SK-N-MC (cell line): ENCODE measurements around the gene AP3D1.
"Not testable (repeated sequence)": the region's sequence is repeated elsewhere in the genome, so short reads cannot be mapped to it uniquely, and the experiment has no call there.

Experiments used
- DNase-seq: peaks from one replicate; pipeline ENCODE4 v3.0.0-alpha.2; 2011; ENCODE audit warnings: low read depth, low spot score
- H3K27ac ChIP-seq: fragments of 200-600 bp; sonication (generic); 2 replicates; pipeline ENCODE4 v1.5.1; 2016; ENCODE audit warnings: mixed run types
- H3K36me3 ChIP-seq: fragments of 200-600 bp; sonication (generic); 2 replicates; pipeline ENCODE4 v1.6.1; 2017; ENCODE audit warnings: antibody characterized with exemption, low read length, mixed read lengths; ENCODE audit not compliant: insufficient read depth
- H3K4me3 ChIP-seq: fragments of 200-600 bp; sonication (generic); 2 replicates; pipeline ENCODE4 v1.5.1; 2016
- H3K9ac ChIP-seq: fragments of 200-600 bp; sonication (generic); 2 replicates; pipeline ENCODE4 v1.8.0; 2017; ENCODE audit warnings: mixed run types, mixed read lengths; ENCODE audit not compliant: insufficient read length
- H3K9me3 ChIP-seq: fragments of 200-600 bp; sonication (generic); 2 replicates; pipeline ENCODE4 v1.6.1; 2017; ENCODE audit warnings: low read depth, mild to moderate bottlenecking, antibody characterized with exemption, low read length, moderate library complexity, mixed read lengths
- EZH2 ChIP-seq: fragments of 200-600 bp; sonication (generic); IDR thresholded peaks from one replicate; pipeline ENCODE4 v1.6.1; 2017; ENCODE audit warnings: antibody characterized with exemption
- FOXP2 ChIP-seq: optimal IDR thresholded peaks from 2 replicates; pipeline ENCODE3; 2011; ENCODE audit warnings: mild to moderate bottlenecking, moderate library complexity; ENCODE audit not compliant: insufficient read depth; ENCODE audit errors: extremely low read length, control extremely low read depth
- POLR2AphosphoS5 ChIP-seq: IDR thresholded peaks from 2 replicates; pipeline ENCODE4 v1.6.1; 2012; ENCODE audit warnings: mild to moderate bottlenecking, low read depth, low read length, borderline replicate concordance

AP3D1 gene

DNA sequence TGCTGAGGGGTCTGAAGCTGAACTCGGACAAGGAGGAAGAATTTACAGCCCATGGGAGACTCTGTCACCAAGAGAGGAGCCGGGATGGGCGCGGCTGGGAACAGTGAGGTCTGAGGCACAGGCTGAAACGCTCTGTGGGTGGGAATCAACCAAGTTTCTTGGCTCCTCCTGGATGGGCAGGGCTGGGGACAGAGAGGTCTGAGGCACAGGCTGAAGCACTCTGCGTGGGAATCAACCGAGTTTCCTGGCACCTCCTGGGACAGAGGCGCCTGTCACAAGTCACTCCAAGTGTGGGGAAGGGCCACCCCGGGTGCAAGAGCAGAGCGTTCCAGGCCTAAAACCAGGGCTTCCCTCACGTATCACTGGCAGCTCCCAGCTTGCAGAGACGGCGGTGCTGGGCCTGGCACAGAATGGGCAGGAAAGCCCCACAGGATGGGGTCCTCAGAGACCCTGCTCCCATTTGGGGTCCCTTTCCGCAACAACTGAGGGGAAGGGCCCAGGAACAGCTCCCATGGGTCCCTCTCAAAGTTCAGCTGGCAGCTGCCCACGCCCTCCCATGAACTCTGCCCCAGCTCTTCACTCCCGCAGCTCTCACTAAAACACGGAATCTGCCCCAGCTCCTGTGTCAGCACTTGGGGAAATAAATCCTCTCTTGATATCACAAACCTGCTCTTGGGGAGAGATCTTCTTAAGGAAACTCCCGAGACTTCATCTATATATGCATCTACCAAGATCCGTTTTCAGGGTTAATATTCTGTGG is 18.5 kb downstream of the AP3D1 start:
- Histone ChIP-seq H3K9me3 (no peaks in the 10 kb centered on the region), H3K36me3 (peaks cover 15% of the 10 kb centered on the region)

DNA sequence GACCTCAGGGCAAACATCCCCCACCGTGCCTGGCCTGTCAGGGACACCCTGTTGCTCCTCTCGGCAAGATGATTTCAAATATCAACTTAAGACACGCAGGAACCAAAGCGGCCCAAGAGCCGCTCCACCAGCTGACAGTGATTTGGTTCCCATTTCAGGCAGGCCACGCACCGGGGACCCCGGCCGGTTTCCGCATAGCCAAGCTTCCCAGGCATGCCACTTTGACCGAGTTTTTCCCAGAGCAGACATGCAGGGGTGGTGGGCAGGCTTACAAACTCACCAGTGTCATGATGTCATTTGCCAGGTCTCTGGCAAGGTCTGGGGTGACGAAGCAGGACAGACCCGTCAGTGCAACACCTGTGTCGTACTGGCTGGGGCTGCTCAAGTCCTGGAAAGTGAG is 19.2 kb downstream of the AP3D1 start:
- no peak overlapping the region for H3K27ac ChIP-seq
- peaks cover 17% of the 10 kb centered on the region for H3K36me3 ChIP-seq
- H3K9ac ChIP-seq: no peak overlapping the region
- no peak for DNase-seq
- H3K4me3 ChIP-seq: no peak overlapping the region
- no peaks in the 10 kb centered on the region for H3K9me3 ChIP-seq
- no peak for TF ChIP-seq EZH2
- TF ChIP-seq POLR2AphosphoS5: no peak
- TF ChIP-seq FOXP2: no peak

More for the DNA sequence above, 18.5 kb downstream of the AP3D1 start:
- DNase-seq: no peak
- Histone ChIP-seq H3K9ac (no peak overlapping the region), H3K27ac (no peak overlapping the region), H3K4me3 (no peak overlapping the region)
- no peak for TF ChIP-seq POLR2AphosphoS5
- no peak for TF ChIP-seq EZH2
- no peak for TF ChIP-seq FOXP2

DNA sequence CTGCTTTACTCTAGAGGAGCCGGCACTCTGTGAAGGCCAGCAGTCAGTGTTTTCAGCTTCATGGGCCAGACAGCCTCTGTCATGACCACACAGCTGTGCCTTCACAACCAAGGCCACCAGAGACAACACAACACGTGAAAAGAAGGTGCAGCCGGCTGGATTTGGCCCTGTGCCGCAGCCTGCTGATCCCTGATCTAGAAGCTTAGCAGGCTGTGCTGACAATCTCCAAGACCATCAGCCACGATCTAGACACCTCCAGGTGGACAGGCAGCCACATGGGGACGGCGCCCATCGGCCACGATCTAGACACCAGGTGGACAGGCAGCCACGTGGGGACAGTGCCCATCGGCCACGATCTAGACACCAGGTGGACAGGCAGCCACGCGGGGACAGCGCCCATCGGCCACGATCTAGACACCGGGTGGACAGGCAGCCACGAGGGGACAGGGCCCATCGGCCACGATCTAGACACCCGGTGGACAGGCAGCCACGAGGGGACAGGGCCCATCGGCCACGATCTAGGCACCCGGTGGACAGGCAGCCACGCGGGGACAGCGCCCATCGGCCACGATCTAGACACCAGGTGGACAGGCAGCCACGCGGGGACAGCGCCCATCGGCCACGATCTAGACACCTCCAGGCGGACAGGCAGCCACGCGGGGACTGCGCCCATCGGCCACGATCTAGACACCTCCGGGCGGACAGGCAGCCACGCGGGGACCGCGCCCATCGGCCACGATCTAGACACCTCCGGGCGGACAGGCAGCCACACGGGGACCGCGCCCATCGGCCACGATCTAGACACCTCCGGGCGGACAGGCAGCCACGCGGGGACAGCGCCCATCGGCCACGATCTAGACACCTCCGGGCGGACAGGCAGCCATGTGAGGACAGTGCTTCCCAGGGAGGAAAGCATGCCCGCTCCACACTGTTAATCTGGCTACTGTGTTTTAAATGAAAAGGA is 20.1 kb downstream of the AP3D1 start:
- not testable (repeated sequence) for DNase-seq, H3K9me3 ChIP-seq, H3K27ac ChIP-seq, H3K9ac ChIP-seq, H3K4me3 ChIP-seq
- H3K36me3 ChIP-seq: peaks cover 19% of the 10 kb centered on the region

DNA sequence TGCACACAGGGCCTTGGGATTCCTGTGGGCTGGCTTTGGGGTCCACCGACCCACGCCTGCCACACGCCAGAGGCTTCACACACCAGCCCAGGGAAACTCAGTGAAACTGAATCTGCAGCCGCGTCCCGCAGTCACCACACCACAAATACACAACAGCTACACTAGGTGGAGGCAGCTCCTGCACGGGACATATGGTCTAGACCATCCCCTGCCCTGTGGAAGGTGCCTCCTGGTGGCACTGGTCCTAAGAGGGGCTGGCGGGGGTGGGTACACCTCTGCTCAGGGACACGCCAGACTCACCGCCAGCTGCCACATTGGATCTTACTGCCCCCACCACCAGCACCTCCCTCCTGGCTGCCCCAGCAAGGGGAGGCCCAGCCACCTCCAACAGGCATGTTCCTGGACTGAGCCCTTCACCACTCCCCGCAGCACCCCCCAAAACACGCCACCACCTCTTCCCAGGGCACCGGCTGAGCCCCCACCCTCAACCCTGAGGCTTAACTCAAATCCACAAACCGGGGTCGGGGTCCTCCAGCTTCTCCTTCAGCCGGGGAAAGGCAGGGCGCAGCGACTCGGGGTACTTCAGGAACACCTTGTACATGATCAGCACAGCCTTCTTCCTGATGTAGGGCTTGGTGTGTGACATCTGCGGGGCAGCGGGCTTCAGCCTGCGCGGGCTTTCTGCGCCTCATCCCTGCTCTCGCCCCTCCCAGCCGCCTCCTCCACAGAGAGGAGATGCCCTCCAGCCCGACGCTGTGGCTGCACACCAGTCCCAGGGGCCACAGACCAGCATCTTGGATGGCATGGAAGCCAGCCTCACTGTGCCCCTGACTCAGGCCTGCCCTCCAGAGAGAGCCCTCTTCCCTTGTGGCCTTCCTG is 21.2 kb downstream of the AP3D1 start:
- no peak for TF ChIP-seq FOXP2
- TF ChIP-seq POLR2AphosphoS5: no peak; the same call in 1 of the 2 replicates
- TF ChIP-seq EZH2: no peak
- no peak for DNase-seq
- Histone ChIP-seq H3K9me3 (no peaks in the 10 kb centered on the region), H3K4me3 (no peak overlapping the region), H3K9ac (no peak overlapping the region), H3K27ac (peak overlapping the region; percentile 73), H3K36me3 (peaks cover 23% of the 10 kb centered on the region; the same call in 1 of the 2 replicates)

DNA sequence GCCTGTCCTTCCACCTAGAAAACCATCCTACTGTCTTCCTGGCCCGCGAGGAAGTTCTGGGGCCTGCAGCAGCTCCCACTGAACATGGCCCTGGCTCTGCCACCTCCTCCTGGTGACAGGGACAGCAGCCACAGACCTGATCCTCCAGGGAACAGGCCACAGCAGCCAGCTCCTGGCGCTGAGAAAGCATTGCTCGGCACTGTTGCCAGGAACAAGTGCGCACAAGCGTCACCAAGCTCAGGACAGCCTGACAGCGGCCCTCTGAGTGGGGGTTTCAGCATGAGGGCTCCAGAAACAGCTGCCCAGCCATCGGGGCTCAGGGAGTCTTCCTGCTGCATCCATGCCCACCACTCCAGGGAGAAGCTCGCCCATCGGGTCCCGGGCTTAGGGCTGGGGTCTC is 21.9 kb downstream of the AP3D1 start:
- Histone ChIP-seq H3K9ac (no peak overlapping the region), H3K27ac (peak overlapping the region; percentile 73), H3K36me3 (peaks cover 23% of the 10 kb centered on the region; the same call in 1 of the 2 replicates), H3K9me3 (no peaks in the 10 kb centered on the region), H3K4me3 (no peak overlapping the region)
- TF ChIP-seq EZH2 (no peak), POLR2AphosphoS5 (no peak), FOXP2 (no peak)
- DNase-seq: no peak

DNA sequence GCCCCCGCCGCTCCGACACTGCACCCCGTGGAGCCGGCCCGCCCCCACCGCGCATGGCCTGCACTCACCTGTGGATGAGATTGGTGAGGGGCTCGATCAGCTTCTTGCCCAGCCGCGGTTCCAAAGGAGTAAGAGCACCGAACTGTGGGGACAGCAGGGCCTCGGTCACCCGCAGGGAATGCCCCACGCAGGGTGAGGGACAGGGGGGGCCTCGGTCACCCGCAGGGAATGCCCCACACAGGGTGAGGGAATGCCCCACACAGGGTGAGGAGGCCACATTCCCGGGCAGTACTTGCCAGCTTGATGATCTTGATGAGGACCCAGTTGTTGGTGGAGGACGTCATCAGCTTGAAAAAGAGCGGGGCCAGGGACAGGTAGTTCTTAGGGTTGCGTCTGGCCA is 22.3 kb downstream of the AP3D1 start:
- Histone ChIP-seq H3K4me3 (no peak overlapping the region), H3K9me3 (no peaks in the 10 kb centered on the region), H3K36me3 (peaks cover 26% of the 10 kb centered on the region; the same call in 1 of the 2 replicates), H3K27ac (peak overlapping the region; percentile 73), H3K9ac (no peak overlapping the region)
- TF ChIP-seq FOXP2: no peak
- DNase-seq: no peak

DNA sequence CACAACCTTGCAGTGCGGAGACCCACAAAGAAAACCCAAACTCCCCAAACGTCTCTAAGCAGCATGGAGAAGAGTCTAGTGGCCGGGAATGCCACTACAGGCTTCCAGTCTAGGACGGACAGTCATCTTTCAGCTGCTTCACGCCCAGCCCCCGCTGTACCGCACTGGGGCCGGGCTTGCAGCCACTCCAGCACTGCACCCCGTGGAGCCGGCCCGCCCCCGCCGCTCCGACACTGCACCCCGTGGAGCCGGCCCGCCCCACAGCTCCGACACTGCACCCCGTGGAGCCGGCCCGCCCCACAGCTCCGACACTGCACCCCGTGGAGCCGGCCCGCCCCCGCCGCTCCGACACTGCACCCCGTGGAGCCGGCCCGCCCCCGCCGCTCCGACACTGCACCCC is 23.1 kb downstream of the AP3D1 start:
- not testable (repeated sequence) for H3K9me3 ChIP-seq, H3K9ac ChIP-seq, DNase-seq, H3K4me3 ChIP-seq
- Histone ChIP-seq H3K27ac (peak overlapping the region; percentile 83), H3K36me3 (peaks cover 33% of the 10 kb centered on the region; the same call in 1 of the 2 replicates)

DNA sequence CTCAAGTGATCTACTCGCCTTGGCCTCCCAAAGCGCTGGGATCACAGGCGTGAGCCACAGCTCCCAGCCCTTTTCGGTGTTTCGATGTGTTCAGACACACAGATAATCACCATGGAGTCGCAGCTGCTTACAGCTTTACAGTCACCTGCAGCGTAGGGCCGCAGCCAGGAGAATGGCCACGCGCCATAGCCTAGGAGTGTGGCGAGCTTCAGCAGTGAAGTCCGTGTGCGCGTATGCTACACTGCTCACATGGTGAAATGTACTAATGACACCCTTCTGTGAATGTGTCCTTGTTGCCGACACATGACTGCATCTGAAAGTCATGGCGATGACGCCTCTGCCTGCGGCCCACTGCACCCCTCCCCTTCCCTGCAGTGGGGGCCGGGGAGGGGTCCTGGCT is 23.6 kb downstream of the AP3D1 start:
- peak overlapping the region; percentile 83 for H3K27ac ChIP-seq
- TF ChIP-seq FOXP2 (no peak), EZH2 (no peak), POLR2AphosphoS5 (no peak)
- no peak overlapping the region for H3K9ac ChIP-seq
- peaks cover 38% of the 10 kb centered on the region; the same call in 1 of the 2 replicates for H3K36me3 ChIP-seq
- no peak for DNase-seq
- H3K9me3 ChIP-seq: no peaks in the 10 kb centered on the region
- H3K4me3 ChIP-seq: no peak overlapping the region
